ENCODE data around the gene ICA1.

ICA1 gene

GRCh38 chr7:8149222-8149621, 112.7 kb downstream of the ICA1 start:
- Histone ChIP-seq H4K20me1 (ENCODE audit: insufficient read depth) (no peaks in the 10 kb centered on the region), H3K4me2 (no peak overlapping the region), H3K27ac (no peak overlapping the region), H3K4me1 (ENCODE audit: low read depth, poor library complexity, severe bottlenecking) (no peaks in the 10 kb centered on the region), H3K79me2 (ENCODE audit: insufficient read depth, low read depth) (no peaks in the 10 kb centered on the region), H2AFZ (ENCODE audit: low read depth) (no peak overlapping the region), H3K27me3 (ENCODE audit: insufficient read depth, low read depth) (no peaks in the 10 kb centered on the region), H3K9ac (no peak overlapping the region), H3K4me3 (IDR thresholded peaks at IDR 0.05; ENCODE audit: insufficient read depth, low read depth, low read length) (no peak overlapping the region), H3K36me3 (ENCODE audit: insufficient read depth) (no peaks in the 10 kb centered on the region)
- TF ChIP-seq CTCF (conservative IDR thresholded peaks at IDR 0.05; ENCODE audit: low read depth, low read length): no peak

- Histone ChIP-seq H2AFZ (ENCODE audit: low read depth) (no peak overlapping the region), H3K4me3 (IDR thresholded peaks at IDR 0.05; ENCODE audit: insufficient read depth, low read depth, low read length) (no peak overlapping the region), H3K27me3 (ENCODE audit: insufficient read depth, low read depth) (no peaks in the 10 kb centered on the region), H3K4me2 (no peak overlapping the region), H3K9ac (no peak overlapping the region), H3K4me1 (ENCODE audit: low read depth, poor library complexity, severe bottlenecking) (no peaks in the 10 kb centered on the region), H3K27ac (no peak overlapping the region), H3K79me2 (ENCODE audit: insufficient read depth, low read depth) (no peaks in the 10 kb centered on the region), H3K36me3 (ENCODE audit: insufficient read depth) (no peaks in the 10 kb centered on the region), H4K20me1 (ENCODE audit: insufficient read depth) (no peaks in the 10 kb centered on the region)
- TF ChIP-seq CTCF (conservative IDR thresholded peaks at IDR 0.05; ENCODE audit: low read depth, low read length): no peak
These were observed 114.1 kb downstream of the ICA1 start for GRCh38 chr7:8147760-8148463.

- Histone ChIP-seq H3K4me2 (no peak overlapping the region), H3K36me3 (ENCODE audit: insufficient read depth) (no peaks in the 10 kb centered on the region), H3K27ac (no peak overlapping the region), H3K9ac (no peak overlapping the region), H2AFZ (ENCODE audit: low read depth) (no peak overlapping the region), H3K79me2 (ENCODE audit: insufficient read depth, low read depth) (no peaks in the 10 kb centered on the region), H3K4me1 (ENCODE audit: low read depth, poor library complexity, severe bottlenecking) (no peaks in the 10 kb centered on the region), H4K20me1 (ENCODE audit: insufficient read depth) (no peaks in the 10 kb centered on the region), H3K27me3 (ENCODE audit: insufficient read depth, low read depth) (no peaks in the 10 kb centered on the region), H3K4me3 (IDR thresholded peaks at IDR 0.05; ENCODE audit: insufficient read depth, low read depth, low read length) (no peak overlapping the region)
- no peak for TF ChIP-seq CTCF (conservative IDR thresholded peaks at IDR 0.05; ENCODE audit: low read depth, low read length)
These were observed 115.1 kb downstream of the ICA1 start for GRCh38 chr7:8146788-8147413.

GRCh38 chr7:8146106-8146787, 115.7 kb downstream of the ICA1 start:
- Histone ChIP-seq H3K36me3 (ENCODE audit: insufficient read depth) (no peaks in the 10 kb centered on the region), H3K79me2 (ENCODE audit: insufficient read depth, low read depth) (no peaks in the 10 kb centered on the region), H4K20me1 (ENCODE audit: insufficient read depth) (no peaks in the 10 kb centered on the region), H3K4me3 (IDR thresholded peaks at IDR 0.05; ENCODE audit: insufficient read depth, low read depth, low read length) (no peak overlapping the region), H3K4me2 (no peak overlapping the region), H3K9ac (no peak overlapping the region), H2AFZ (ENCODE audit: low read depth) (no peak overlapping the region), H3K27me3 (ENCODE audit: insufficient read depth, low read depth) (no peaks in the 10 kb centered on the region), H3K27ac (no peak overlapping the region), H3K4me1 (ENCODE audit: low read depth, poor library complexity, severe bottlenecking) (no peaks in the 10 kb centered on the region)
- no peak for TF ChIP-seq CTCF (conservative IDR thresholded peaks at IDR 0.05; ENCODE audit: low read depth, low read length)
